ENCODE data around the gene STX18. TPM values are rescaled to one million over a fixed set of nuclear protein-coding genes. Genes with fewer than 3 reads are reported as not detected.

STX18 gene
- total RNA-seq, 4 donors from 2014 or later = 16.1 to 41.9 (median 20.5) TPM

DNA sequence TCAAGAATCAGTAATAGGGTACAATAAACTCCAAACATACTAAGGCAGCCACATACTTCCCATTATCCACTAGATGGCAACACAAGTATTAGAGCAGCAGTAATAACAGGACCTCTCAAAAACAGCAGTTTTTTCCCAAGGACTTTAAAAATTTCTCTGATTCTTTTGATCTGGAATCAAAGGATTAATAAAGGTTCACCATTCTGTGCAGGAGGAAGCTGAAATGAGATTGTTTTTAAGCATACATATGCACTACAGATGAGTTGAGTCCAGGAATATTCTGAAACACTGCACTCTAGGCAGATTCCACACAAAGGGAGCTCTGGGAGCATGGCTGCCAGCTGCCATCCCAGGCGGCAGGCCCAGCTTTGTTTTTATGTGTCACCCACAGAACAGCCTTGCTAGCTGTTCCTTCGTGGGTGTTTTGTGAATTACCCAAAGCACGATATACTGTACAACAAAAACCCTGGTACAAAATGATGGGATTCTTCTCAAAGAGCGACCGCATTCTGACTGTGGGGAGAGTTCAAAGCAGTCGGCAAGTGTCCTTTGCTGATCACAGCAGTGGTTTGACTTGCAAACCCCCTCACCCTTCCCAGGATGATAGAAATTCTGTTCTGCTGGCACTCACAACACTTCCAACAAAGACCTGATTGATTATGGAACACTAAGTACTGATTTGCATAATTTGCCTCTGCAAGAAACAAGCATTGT, 61.0 kb downstream of the STX18 start:
- Histone ChIP-seq H3K9me3 (no peaks in the 10 kb centered on the region), H3K36me3 (no peaks in the 10 kb centered on the region), H3K4me1 (peaks cover 24% of the 10 kb centered on the region), H3K4me3 (no peak overlapping the region), H3K27ac (peak overlapping the region; percentile 16), H3K27me3 (no peaks in the 10 kb centered on the region)
- DNase-seq (ENCODE audit: low spot score in 2 of 2) = no peak
- WGBS = 51% methylated on average over 6 of the region's 6 CpGs
- no peak for TF ChIP-seq EP300 (IDR thresholded peaks at IDR 0.05)
- no peak for TF ChIP-seq POLR2A (IDR thresholded peaks at IDR 0.05)
- TF ChIP-seq, protein P1, sequence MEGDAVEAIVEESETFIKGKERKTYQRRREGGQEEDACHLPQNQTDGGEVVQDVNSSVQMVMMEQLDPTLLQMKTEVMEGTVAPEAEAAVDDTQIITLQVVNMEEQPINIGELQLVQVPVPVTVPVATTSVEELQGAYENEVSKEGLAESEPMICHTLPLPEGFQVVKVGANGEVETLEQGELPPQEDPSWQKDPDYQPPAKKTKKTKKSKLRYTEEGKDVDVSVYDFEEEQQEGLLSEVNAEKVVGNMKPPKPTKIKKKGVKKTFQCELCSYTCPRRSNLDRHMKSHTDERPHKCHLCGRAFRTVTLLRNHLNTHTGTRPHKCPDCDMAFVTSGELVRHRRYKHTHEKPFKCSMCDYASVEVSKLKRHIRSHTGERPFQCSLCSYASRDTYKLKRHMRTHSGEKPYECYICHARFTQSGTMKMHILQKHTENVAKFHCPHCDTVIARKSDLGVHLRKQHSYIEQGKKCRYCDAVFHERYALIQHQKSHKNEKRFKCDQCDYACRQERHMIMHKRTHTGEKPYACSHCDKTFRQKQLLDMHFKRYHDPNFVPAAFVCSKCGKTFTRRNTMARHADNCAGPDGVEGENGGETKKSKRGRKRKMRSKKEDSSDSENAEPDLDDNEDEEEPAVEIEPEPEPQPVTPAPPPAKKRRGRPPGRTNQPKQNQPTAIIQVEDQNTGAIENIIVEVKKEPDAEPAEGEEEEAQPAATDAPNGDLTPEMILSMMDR (IDR thresholded peaks at IDR 0.05) = no peak
- TF ChIP-seq POLR2AphosphoS5 (IDR thresholded peaks at IDR 0.05) = no peak

DNA sequence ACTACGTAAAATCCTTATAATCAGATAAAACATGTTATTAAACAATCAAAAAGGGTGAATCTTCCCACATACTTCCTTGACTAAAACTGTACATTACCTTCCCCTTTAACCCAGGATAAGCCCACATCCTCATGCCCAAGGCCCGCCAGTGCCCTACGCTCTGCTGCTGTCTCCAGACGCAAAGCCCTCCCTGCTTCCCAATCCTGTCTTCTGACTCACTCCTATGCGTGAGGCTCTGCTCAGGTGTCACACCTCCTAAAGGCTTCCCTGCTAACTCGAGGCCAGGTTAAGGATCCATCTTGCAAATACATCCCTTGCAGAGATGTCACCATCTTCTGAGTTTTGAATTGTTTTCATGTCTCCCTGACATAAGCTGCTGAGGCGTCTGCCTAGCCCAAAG, 61.6 kb downstream of the STX18 start:
- peaks cover 24% of the 10 kb centered on the region for H3K4me1 ChIP-seq
- H3K9me3 ChIP-seq = no peaks in the 10 kb centered on the region
- no peaks in the 10 kb centered on the region for H3K27me3 ChIP-seq
- WGBS = 81% methylated on average over 7 of the region's 7 CpGs
- no peak for DNase-seq (ENCODE audit: low spot score in 2 of 2)
- H3K27ac ChIP-seq = no peak overlapping the region
- H3K36me3 ChIP-seq = no peaks in the 10 kb centered on the region
- TF ChIP-seq EP300 (IDR thresholded peaks at IDR 0.05) = no peak
- TF ChIP-seq, protein P1 (IDR thresholded peaks at IDR 0.05) = no peak
- TF ChIP-seq POLR2A (IDR thresholded peaks at IDR 0.05) = no peak
- TF ChIP-seq POLR2AphosphoS5 (IDR thresholded peaks at IDR 0.05) = no peak
- no peak overlapping the region for H3K4me3 ChIP-seq

DNA sequence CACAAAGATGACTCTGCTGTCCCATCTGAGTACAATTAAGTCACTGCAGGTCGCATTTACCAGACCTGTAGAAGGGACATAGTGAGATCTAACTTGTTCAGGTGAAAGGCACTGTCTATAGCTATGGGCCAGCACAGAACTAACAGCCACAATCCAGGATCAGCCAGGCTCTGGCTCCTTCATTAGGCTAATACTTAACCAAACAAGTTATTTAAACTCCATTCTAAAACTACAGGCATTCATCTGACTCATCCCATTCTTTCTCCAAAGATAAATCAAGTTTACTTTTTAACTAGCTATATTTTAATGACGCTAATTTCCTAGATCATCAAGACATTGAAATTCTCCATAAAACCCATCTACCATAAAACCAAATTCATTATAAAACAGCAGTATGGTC, 62.5 kb downstream of the STX18 start:
- 95% methylated on average over 2 of the region's 2 CpGs for WGBS
- Histone ChIP-seq H3K4me3 (no peak overlapping the region), H3K27ac (no peak overlapping the region), H3K9me3 (no peaks in the 10 kb centered on the region), H3K27me3 (no peaks in the 10 kb centered on the region), H3K36me3 (no peaks in the 10 kb centered on the region), H3K4me1 (peaks cover 24% of the 10 kb centered on the region)
- TF ChIP-seq POLR2A (IDR thresholded peaks at IDR 0.05) = no peak
- TF ChIP-seq EP300 (IDR thresholded peaks at IDR 0.05) = no peak
- TF ChIP-seq, protein P1 (IDR thresholded peaks at IDR 0.05) = no peak
- TF ChIP-seq POLR2AphosphoS5 (IDR thresholded peaks at IDR 0.05) = no peak
- no peak for DNase-seq (ENCODE audit: low spot score in 2 of 2)

DNA sequence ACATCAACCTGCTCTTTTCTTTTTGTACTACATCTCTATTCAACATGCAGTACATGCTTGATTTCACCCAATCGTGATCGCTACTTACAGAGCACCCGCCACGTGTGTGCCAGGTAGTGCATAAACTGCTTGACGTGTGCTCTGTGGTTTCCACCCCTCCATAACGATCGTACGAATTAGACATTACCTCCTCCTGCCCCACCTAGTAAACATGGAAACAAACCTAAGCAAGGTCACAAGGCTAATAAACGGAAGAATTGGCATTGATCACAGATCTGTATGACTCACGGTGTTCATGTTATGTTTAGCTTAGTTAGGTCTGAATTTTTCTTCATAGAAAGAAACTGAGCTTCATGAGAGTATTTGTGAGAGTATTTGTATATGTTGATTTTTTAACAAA, 64.1 kb downstream of the STX18 start:
- TF ChIP-seq, protein P1 (IDR thresholded peaks at IDR 0.05) = no peak
- TF ChIP-seq POLR2AphosphoS5 (IDR thresholded peaks at IDR 0.05) = no peak
- no peak for TF ChIP-seq POLR2A (IDR thresholded peaks at IDR 0.05)
- TF ChIP-seq EP300 (IDR thresholded peaks at IDR 0.05) = no peak
- no peaks in the 10 kb centered on the region for H3K9me3 ChIP-seq
- no peak overlapping the region for H3K4me3 ChIP-seq
- peaks cover 30% of the 10 kb centered on the region for H3K4me1 ChIP-seq
- no peak for DNase-seq (ENCODE audit: low spot score in 2 of 2)
- H3K27ac ChIP-seq = no peak overlapping the region
- 54% methylated on average over 10 of the region's 10 CpGs for WGBS
- no peaks in the 10 kb centered on the region for H3K36me3 ChIP-seq
- no peaks in the 10 kb centered on the region for H3K27me3 ChIP-seq

DNA sequence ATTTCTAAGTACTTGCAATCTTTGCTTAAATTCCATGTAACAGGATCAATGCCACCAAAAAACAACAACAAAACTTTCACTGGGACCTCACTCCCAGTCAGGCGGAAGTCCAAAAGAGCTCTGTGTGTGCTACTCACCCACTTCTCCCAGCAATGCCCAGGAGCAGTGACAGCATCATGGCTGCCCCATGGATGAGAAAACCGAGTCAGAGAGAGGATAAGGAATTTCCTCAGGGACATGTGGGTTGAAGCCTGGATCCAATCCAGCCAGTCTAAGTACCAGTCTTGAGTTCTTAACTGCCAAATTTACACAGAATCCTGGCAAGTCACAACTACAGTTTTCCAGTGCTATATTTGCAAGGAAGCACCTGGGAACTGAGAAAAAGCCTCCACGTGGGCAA, 64.5 kb downstream of the STX18 start:
- no peak overlapping the region for H3K4me3 ChIP-seq
- no peaks in the 10 kb centered on the region for H3K27me3 ChIP-seq
- no peak for TF ChIP-seq POLR2AphosphoS5 (IDR thresholded peaks at IDR 0.05)
- TF ChIP-seq, protein P1 (IDR thresholded peaks at IDR 0.05) = no peak
- TF ChIP-seq POLR2A (IDR thresholded peaks at IDR 0.05) = no peak
- no peak for TF ChIP-seq EP300 (IDR thresholded peaks at IDR 0.05)
- no peaks in the 10 kb centered on the region for H3K36me3 ChIP-seq
- DNase-seq (ENCODE audit: low spot score in 2 of 2) = no peak
- H3K27ac ChIP-seq = no peak overlapping the region
- WGBS = 64% methylated on average over 3 of the region's 3 CpGs
- H3K4me1 ChIP-seq = peaks cover 30% of the 10 kb centered on the region
- no peaks in the 10 kb centered on the region for H3K9me3 ChIP-seq

Data from suprapubic skin (tissue), 4 donors.